Esophagus (tissue), 2 donors: ENCODE results near the gene PCDHGA4. TPM values are rescaled to one million over a fixed set of nuclear protein-coding genes. Genes with fewer than 3 reads are reported as not detected.
"Not testable (repeated sequence)": the region's sequence is repeated elsewhere in the genome, so short reads cannot be mapped to it uniquely, and the experiment has no call there.

Experiments used
- H3K27ac ChIP-seq, 2 donors: one replicate each; pipeline ENCODE4 v1.5.1; 2013; ENCODE audit warnings: low read depth in 2 of 2, mild to moderate bottlenecking in 2 of 2, inconsistent platforms in 1 of 2, low read length in 1 of 2, moderate library complexity in 1 of 2
- H3K27me3 ChIP-seq, 2 donors: one replicate each; pipeline ENCODE4 v1.6.1; 2013; ENCODE audit warnings: low read length in 2 of 2, control low read depth in 1 of 2, mild to moderate bottlenecking in 1 of 2; ENCODE audit not compliant: insufficient read depth in 2 of 2, control insufficient read depth in 1 of 2
- H3K36me3 ChIP-seq, 2 donors: one replicate each; pipeline ENCODE4 v1.6.1; 2013; ENCODE audit warnings: low read length in 1 of 2; ENCODE audit not compliant: control insufficient read depth in 2 of 2, insufficient read depth in 2 of 2
- H3K4me1 ChIP-seq, 2 donors: one replicate each; pipeline ENCODE4 v1.6.1; 2013; ENCODE audit warnings: low read length in 1 of 2; ENCODE audit not compliant: control insufficient read depth in 2 of 2, insufficient read depth in 2 of 2
- H3K4me3 ChIP-seq, 2 donors: one replicate each; pipeline ENCODE4 v1.5.1; 2013; ENCODE audit warnings: low read length in 2 of 2, mild to moderate bottlenecking in 2 of 2, low read depth in 1 of 2, moderate library complexity in 1 of 2
- H3K9me3 ChIP-seq, 2 donors: one replicate each; pipeline ENCODE4 v1.6.1; 2013; ENCODE audit warnings: mild to moderate bottlenecking in 2 of 2, low read depth in 1 of 2, low read length in 1 of 2, moderate library complexity in 1 of 2; ENCODE audit not compliant: control insufficient read depth in 2 of 2, insufficient read depth in 1 of 2
- WGBS, 2 donors: extraction: QIAGEN DNeasy Blood & Tissue Kit; methylation state at CpG; one replicate each; pipeline ENCODE4 v1.1.7; 2013; 5-methylcytosine and 5-hydroxymethylcytosine counted together
- polyA plus RNA-seq, 2 donors: library from polyadenylated mRNA; stranded (reverse); fragments of 200-250 nt; gene quantifications; one replicate each; pipeline ENCODE4 v1.2.3, GENCODE V29; 2013
- donor health status: healthy with polysubstance abuse.
- donor health status: Bipolar disorder and iron deficiency.

PCDHGA4 gene
- polyA plus RNA-seq, 2 donors = 0.11 to 0.12 TPM

- H3K36me3 ChIP-seq, H3K27me3 ChIP-seq, H3K27ac ChIP-seq, H3K4me1 ChIP-seq, H3K4me3 ChIP-seq: not testable (repeated sequence)
- 55 to 58% methylated on average over 37 to 43 of the region's 48 CpGs for WGBS, 2 donors
- H3K9me3 ChIP-seq = peaks cover 35 to 58% of the 10 kb centered on the region in 2 donors
These were observed 20.8 kb downstream of the PCDHGA4 start for GRCh38 chr5:141375444-141376155.

- WGBS, 2 donors = 21 to 22% methylated on average over 37 of the region's 37 CpGs
- peak within 1 kb of the TSS in 1 of 2 donors; percentile 7 for H3K4me3 ChIP-seq
These were observed 27.9 kb downstream of the PCDHGA4 start, which contains the start of gene PCDHGA7 for GRCh38 chr5:141382469-141383294. Gene PCDHGA7 (plus strand): TSS chr5:141382742. CDS start chr5:141382900, 158 bp downstream.

GRCh38 chr5:141383345-141383744, 28.5 kb downstream of the PCDHGA4 start:
- Histone ChIP-seq H3K4me1 (peaks cover 0 to 4% of the 10 kb centered on the region in 2 donors), H3K36me3 (no peaks in the 10 kb centered on the region), H3K9me3 (peaks cover 24 to 29% of the 10 kb centered on the region in 2 donors), H3K27ac (no peak overlapping the region), H3K27me3 (no peaks in the 10 kb centered on the region), H3K4me3 (peak overlapping the region in 1 of 2 donors; percentile 7)
- 40 to 42% methylated on average over 21 of the region's 21 CpGs for WGBS, 2 donors

More at GRCh38 chr5:141382469-141383294, 27.9 kb downstream of the PCDHGA4 start, which contains the start of gene PCDHGA7:
- Histone ChIP-seq H3K36me3 (no peaks in the 10 kb centered on the region), H3K27me3 (no peaks in the 10 kb centered on the region), H3K27ac (no peak within 1 kb of the TSS), H3K9me3 (peaks cover 24 to 32% of the 10 kb centered on the region in 2 donors), H3K4me1 (peaks cover 0 to 4% of the 10 kb centered on the region in 2 donors)

GRCh38 chr5:141384471-141385267, 29.8 kb downstream of the PCDHGA4 start:
- 46 to 51% methylated on average over 43 of the region's 43 CpGs for WGBS, 2 donors

GRCh38 chr5:141387557-141388311, 32.9 kb downstream of the PCDHGA4 start, which contains the start of gene PCDHGB4:
Gene PCDHGB4 (plus strand): TSS chr5:141387698. CDS start chr5:141387885, 187 bp downstream.
- not testable (repeated sequence) for H3K4me3 ChIP-seq, H3K27ac ChIP-seq, H3K4me1 ChIP-seq, H3K27me3 ChIP-seq, H3K36me3 ChIP-seq
- WGBS, 2 donors = 14 to 23% methylated on average over 21 to 22 of the region's 40 CpGs
- H3K9me3 ChIP-seq = peaks cover 34 to 45% of the 10 kb centered on the region in 2 donors

More at GRCh38 chr5:141384471-141385267, 29.8 kb downstream of the PCDHGA4 start:
- Histone ChIP-seq H3K36me3 (no peaks in the 10 kb centered on the region), H3K27me3 (no peaks in the 10 kb centered on the region), H3K4me1 (peaks cover 0 to 4% of the 10 kb centered on the region in 2 donors), H3K27ac (no peak overlapping the region), H3K4me3 (no peak overlapping the region), H3K9me3 (peaks cover 34 to 43% of the 10 kb centered on the region in 2 donors)

- peaks cover 0 to 4% of the 10 kb centered on the region in 2 donors for H3K4me1 ChIP-seq
- H3K36me3 ChIP-seq = no peaks in the 10 kb centered on the region
- peaks cover 0 to 5% of the 10 kb centered on the region in 2 donors for H3K27me3 ChIP-seq
- no peak overlapping the region for H3K4me3 ChIP-seq
- peaks cover 34 to 45% of the 10 kb centered on the region in 2 donors for H3K9me3 ChIP-seq
- 43 to 44% methylated on average over 10 of the region's 10 CpGs for WGBS, 2 donors
- H3K27ac ChIP-seq = no peak overlapping the region
These were observed 33.8 kb downstream of the PCDHGA4 start for GRCh38 chr5:141388661-141389060.

- peaks cover 0 to 3% of the 10 kb centered on the region in 2 donors for H3K4me1 ChIP-seq
- no peaks in the 10 kb centered on the region for H3K36me3 ChIP-seq
- peaks cover 34 to 46% of the 10 kb centered on the region in 2 donors for H3K9me3 ChIP-seq
- H3K27ac ChIP-seq = no peak overlapping the region
- 42 to 45% methylated on average over 77 of the region's 77 CpGs for WGBS, 2 donors
- peaks cover 0 to 5% of the 10 kb centered on the region in 2 donors for H3K27me3 ChIP-seq
- H3K4me3 ChIP-seq = no peak overlapping the region
These were observed 34.6 kb downstream of the PCDHGA4 start for GRCh38 chr5:141389153-141390042.
